Measurements from ENCODE around the gene ATIC. TPM values are rescaled to one million over a fixed set of nuclear protein-coding genes. Genes with fewer than 3 reads are reported as not detected.

ATIC gene
- total RNA-seq, 1 donor from 2014 or later = 36.8 TPM

GRCh38 chr2:215391531-215391930 is 79.7 kb downstream of the ATIC start:
- DNase-seq (ENCODE audit: low spot score) = no peak
- intact Hi-C loops (cut with DNase I) = no loop called here

GRCh38 chr2:215392164-215392563 is 80.3 kb downstream of the ATIC start:
- no peak for DNase-seq (ENCODE audit: low spot score)
- intact Hi-C loops (cut with DNase I) = no loop called here

GRCh38 chr2:215392687-215393270 is 80.9 kb downstream of the ATIC start:
- DNase-seq (ENCODE audit: low spot score) = no peak
- intact Hi-C loops (cut with DNase I) = no loop called here

- no peak for DNase-seq (ENCODE audit: low spot score)
- intact Hi-C loops (cut with DNase I) = no loop called here
Measured at GRCh38 chr2:215394102-215394805, 82.4 kb downstream of the ATIC start.

- DNase-seq (ENCODE audit: low spot score) = no peak
- intact Hi-C loops (cut with DNase I) = no loop called here
Measured at GRCh38 chr2:215395687-215396460, 84.0 kb downstream of the ATIC start.

- intact Hi-C loops (cut with DNase I) = no loop called here
- DNase-seq (ENCODE audit: low spot score) = no peak
Measured at GRCh38 chr2:215396595-215397313, 84.9 kb downstream of the ATIC start.

- DNase-seq (ENCODE audit: low spot score) = no peak
- intact Hi-C loops (cut with DNase I) = no loop called here
Measured at GRCh38 chr2:215397632-215398341, 85.9 kb downstream of the ATIC start.

- intact Hi-C loops (cut with DNase I) = no loop called here
- no peak for DNase-seq (ENCODE audit: low spot score)
Measured at GRCh38 chr2:215399067-215399716, 87.3 kb downstream of the ATIC start.

Other genes with a start within 250 kb of the ATIC start
- not detected for gene ABCA12, start 173.4 kb upstream of the ATIC start, total RNA-seq
- 339 TPM for gene FN1, start 124.0 kb downstream of the ATIC start, total RNA-seq

Measured in cardiac septum (tissue), 1 donor.